ENCODE measurements around the gene TIGD2.
"Not testable (repeated sequence)": the region's sequence is repeated elsewhere in the genome, so short reads cannot be mapped to it uniquely, and the experiment has no call there.

The TIGD2 gene

DNA sequence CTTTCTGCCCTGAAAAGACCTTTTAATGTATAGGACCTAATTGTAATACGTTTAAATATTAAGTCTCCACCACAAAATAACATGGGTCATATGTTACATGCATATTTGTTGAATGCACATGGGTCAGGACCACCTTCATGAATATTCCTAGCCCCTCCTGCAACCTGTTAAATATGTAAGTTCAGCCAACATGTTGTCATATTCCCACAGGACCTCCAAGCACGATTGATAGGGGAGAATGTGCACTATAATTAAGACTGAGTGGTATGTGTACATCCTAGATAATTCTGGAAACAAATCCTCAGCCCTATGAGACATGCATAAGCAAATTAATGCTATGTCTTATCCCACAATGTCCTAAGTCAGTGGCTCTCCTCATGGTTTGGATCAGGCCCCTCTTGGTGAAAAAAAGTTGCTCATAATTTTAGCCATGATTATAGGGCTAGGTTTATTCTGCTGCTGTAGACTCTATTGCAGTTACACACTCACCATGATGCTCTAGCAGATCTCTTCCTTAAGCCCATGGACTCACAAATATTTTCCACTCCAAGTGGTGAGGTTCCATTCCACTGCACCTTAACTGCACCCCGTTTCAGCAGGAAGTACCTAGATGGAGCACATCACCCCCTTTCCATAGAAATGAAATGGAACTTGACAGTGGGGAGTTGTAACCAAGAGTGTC lies 10.2 kb downstream of the TIGD2 start:
- no peak for DNase-seq

DNA sequence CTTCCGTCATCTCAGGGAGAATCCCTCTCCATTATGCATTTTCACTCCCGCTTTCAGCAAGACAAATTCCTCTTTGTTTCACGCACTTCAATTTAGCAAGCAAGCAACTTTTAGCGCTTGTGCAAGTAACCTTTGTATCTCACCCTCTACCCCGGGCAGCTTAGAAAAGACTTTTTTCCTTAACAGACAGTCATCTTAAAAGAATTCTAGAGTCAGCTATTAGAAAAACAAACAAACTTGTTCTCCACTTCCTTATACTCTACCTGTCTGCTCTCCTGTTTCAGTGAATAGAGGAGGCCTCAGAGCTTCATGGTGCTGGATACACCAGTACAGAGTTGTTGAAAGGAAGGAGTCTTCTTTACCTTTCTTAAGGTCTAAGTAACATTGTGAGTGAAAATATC lies 12.1 kb downstream of the TIGD2 start:
- no peak for DNase-seq

DNA sequence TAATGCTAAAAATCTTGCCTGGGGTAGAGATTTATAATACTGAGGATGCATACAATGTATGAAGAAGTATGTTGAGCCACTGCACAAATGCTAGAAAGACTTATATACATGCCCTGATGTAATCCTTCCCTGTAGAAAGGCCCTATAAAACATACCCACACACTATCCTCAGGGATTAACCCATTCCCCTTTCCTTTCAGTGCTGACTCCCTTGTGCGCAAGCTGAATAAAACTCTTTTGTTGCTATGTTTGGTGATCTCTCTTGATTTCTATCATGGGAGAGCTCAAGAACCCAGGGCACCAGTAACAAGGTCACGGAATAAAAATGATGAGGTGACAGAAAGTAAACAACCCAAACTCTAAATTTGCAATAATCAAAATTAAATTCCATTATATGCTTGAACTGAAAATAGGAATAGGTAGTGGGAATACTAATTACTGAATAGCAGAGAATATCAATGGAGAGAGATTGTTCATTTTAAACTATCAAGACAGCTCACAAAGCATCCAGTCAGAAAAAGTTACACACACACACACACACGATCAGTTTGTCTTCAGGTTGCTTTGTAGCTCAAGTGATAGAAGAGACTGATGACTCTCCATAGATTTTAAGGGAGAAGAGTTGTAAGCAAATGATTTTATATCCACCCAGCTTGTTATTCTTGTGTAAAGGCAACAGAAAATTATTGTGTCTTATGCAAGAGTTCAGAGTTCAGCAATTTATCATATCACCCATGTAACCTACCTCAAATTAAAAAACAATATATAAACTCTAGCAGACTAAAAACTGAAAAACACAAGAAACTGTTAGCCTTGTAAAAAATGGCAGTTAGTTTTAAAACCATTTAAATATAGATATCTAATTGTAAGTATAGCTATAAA lies 14.8 kb downstream of the TIGD2 start:
- no peak for DNase-seq

DNA sequence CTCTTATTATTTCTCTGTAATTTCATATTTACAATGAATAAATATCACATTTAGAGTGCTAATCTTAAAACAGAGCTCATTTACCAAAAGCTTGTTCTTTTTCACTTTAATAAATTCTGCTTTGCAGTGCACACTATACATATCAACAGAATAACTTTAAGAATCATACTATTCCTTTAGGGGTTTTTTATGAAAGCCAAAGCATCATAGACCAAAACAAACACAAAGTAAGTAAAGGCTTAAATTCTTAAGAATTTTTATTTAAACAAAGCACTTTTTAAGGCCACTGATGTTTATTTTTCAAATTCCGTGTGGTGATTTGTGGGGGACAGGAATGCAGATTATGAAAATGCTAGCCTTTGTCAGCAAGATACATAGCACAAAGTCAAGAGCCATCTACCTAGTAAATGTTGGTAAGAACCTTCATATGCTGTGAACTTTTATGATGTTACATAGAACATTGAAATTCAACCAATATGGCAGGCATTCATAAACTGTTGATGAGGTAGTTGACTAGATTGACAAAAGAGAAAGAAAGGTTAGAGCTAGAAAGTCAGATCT lies 17.8 kb downstream of the TIGD2 start:
- DNase-seq: no peak

- no peak for DNase-seq
These were observed 23.5 kb downstream of the TIGD2 start for GRCh38 chr4:89134775-89135319.

GRCh38 chr4:89136525-89136924 lies 25.2 kb downstream of the TIGD2 start:
- no peak for DNase-seq

- DNase-seq: no peak
These were observed 25.9 kb downstream of the TIGD2 start for GRCh38 chr4:89137231-89137630.

DNA sequence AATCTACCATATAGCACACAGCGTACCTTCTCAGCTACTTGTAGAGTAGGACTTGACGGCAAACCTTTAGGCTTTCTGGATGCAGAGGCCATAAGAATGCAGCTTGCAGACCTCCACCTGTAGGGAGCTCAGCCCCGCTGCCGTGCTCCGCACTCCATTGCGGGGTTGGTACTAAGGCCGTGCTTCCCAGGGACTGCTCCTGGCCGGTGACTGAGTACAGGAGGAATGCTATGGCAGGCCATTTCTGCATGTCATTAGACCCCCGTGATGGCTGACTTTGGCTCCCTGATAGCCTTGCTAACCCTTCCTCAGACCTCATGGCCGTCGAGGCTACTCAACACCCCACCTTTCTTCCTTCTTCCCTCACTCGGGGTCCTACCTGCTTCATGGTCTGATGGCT lies 26.4 kb downstream of the TIGD2 start:
- no peak for DNase-seq

- DNase-seq: no peak
These were observed 28.9 kb downstream of the TIGD2 start for GRCh38 chr4:89140168-89140759.

GRCh38 chr4:89142691-89143669 lies 31.6 kb downstream of the TIGD2 start:
- DNase-seq: no peak

- DNase-seq: not testable (repeated sequence)
These were observed 33.3 kb downstream of the TIGD2 start for GRCh38 chr4:89144652-89145051.

DNA sequence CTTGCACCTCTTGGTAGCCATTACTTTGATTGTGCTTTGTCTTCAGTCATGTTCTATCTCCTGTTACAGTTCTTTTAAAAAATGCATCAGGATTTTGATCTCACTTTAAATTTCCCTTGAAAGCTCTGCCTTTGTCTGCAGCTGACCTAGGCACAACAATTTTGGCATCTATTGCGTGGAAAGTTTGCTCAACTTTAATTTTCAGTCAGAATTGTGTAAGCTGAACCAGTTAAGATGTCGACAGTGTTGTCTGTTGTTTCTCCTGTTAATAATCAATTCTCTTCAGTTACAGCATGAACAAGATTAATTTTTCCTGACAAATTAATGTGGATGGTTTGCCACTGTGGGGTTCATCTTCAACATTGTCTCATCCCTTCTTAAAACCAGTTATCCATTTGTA lies 34.9 kb downstream of the TIGD2 start:
- no peak for DNase-seq

- DNase-seq: no peak
These were observed 41.6 kb downstream of the TIGD2 start for GRCh38 chr4:89152972-89153371.

DNA sequence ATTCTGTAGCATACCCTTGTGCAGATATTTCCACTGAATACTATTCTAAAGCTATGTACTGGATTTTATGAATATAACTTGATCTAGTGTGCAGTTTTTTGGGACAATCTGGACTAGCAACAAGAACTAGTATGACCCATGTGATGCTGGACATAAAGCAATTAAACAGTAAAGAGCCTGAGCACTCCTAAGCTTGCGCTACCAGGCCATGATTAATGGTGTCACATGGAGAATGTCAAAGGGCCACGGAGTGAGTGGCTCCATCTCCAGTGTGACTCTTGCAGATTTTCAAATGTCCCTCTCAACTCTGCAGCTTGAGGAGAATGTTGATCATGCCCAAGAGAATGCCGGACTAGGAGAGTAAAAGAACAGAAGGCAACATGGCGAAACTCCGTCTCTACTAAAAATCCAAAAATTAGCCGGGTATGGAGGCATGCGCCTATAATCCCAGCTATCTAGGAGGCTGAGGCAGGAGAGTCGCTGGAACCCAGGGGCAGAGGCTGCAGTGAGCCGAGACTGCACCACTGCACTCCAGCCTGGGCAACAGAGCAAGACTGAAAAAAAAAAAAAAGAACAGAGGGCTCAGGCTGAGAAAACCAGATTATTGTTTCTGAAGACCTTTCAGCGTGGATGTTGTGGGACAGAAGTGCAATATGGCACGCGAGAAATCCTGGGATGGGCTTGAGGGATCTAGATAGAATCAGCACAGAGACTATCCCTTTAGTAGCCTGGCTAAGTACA lies 45.0 kb downstream of the TIGD2 start:
- DNase-seq: no peak

DNA sequence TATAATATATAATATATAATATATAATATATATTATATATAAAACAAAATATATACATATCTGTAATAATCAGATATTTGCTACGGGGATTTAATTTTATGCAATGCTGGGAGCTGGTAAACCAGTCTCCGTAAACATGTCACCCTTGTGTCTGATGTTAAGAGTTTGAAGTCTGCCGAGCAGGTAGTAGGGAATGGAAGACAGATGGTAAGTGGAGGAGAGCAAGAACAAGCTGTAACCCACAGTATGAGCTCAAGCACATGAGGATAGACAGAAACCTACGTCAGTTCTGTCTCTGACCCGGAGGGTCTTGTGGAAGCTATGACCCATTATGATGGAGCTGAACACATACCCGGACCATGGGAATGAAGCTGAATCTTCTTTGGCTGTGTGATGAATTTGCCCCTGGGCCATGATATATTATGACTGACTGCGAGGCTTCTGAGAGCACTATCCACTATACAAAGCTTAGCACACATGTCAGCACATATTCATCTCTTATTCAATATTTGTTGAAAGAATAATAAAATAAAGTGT lies 46.2 kb downstream of the TIGD2 start:
- DNase-seq: no peak

DNA sequence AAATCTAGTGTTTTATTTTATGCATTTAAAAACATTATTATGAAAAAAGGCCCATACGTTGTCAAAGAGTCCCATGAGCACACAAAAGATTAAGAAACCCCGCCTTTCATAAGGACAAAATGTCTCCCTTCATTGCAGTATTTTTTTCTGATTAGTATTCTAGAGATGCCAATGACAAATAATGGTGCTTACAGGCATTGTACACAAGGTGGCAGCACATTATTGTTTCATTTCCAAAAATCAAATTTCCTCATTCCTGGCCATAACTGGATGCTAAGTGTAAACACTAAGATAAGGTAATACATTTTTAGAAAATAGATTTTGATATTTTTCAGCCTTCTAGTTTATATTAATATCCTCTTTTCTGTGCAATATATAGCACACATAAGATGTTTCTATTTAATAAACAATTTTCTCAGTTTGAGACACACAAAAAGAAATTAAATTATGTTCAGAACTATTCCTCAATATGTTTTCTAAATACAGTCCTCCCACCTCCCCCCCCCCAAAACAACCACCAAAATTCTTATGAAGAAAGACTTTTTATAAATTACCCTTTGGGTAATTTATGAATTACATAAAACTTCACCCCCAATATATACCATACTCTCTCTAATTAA lies 47.7 kb downstream of the TIGD2 start:
- no peak for DNase-seq

DNA sequence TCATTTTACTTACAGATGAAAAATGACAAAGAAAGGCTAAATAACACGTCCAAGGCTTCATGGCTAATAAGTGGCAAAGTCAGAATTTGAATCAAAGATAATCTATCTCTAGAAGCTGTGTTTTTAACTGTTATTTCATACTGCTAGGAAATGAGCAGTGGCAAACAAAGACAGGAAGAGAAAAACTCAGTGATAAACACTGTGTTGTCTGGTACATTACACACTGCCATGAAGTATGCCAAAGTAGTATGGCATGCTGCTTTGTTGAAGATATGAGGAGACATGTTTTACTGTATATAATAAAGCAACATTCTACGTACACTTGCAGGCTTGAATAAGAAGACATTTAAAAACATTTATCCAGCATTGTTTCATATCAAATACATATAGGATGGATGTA lies 49.5 kb downstream of the TIGD2 start:
- DNase-seq: no peak

DNA sequence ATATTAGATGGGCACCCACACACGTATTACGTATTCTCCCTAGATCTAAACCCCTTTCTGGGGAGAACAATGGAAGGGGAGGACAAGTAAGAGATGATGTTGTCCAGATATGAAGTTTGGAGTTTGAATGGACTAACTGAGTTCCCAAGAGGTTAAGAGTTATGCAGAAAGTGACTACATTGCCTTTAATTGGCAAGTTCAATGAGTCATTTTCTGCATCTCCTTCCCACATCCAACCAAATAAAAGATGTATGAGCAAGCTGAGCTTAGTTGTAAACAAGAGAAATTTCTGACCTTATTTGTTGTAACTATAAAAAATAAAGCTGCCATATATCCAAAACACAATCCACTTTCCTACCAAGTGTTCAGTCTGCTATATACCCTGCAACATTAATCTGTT lies 50.5 kb downstream of the TIGD2 start:
- no peak for DNase-seq

- DNase-seq: no peak
These were observed 51.2 kb downstream of the TIGD2 start for GRCh38 chr4:89162496-89162895.

- DNase-seq: no peak
These were observed 51.7 kb downstream of the TIGD2 start for GRCh38 chr4:89162987-89163386.

DNA sequence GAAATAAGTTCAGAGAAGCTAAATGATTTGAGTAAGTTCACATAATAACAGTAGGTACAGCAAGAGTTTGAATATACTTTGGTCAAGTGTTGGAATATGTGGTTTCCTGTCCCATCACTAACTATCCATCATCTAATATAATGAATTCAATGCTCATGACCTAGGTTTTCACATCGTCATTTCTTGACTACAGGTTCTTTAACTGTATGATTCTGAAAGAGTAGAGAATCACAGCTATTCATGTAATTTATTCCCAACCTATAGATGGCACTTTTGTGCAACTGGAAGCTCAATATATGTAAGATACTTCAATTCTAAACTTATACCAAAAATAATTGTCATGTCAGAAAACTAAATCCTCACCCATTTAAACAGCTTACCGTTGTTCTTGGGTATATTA lies 53.1 kb downstream of the TIGD2 start:
- no peak for DNase-seq
